Type B pancreatic cell (in vitro differentiated cells): Measurements from ENCODE around the gene SIGLEC5. TPM values are rescaled to one million over a fixed set of nuclear protein-coding genes. Genes with fewer than 3 reads are reported as not detected.

Experiments used
- DNase-seq: peaks from one replicate; pipeline ENCODE4 v3.0.0; 2021; ENCODE audit warnings: mixed read lengths; ENCODE audit not compliant: unreplicated experiment; ENCODE audit errors: extremely low spot score
- H3K27ac Mint-ChIP-seq: 2 replicates; pipeline ENCODE4 v1.8.0; 2021; ENCODE audit warnings: mild to moderate bottlenecking, mixed read lengths
- H3K27me3 Mint-ChIP-seq: 2 replicates; pipeline ENCODE4 v1.8.0; 2021; ENCODE audit warnings: mixed read lengths
- H3K36me3 Mint-ChIP-seq: 2 replicates; pipeline ENCODE4 v1.8.0; 2021; ENCODE audit warnings: mixed read lengths
- H3K4me1 Mint-ChIP-seq: one replicate; pipeline ENCODE4 v1.8.0; 2021; ENCODE audit warnings: mixed read lengths; ENCODE audit not compliant: unreplicated experiment
- H3K4me3 Mint-ChIP-seq: 2 replicates; pipeline ENCODE4 v1.8.0; 2021; ENCODE audit warnings: mild to moderate bottlenecking, mixed read lengths
- H3K9me3 Mint-ChIP-seq: 2 replicates; pipeline ENCODE4 v1.8.0; 2021; ENCODE audit warnings: mixed read lengths
- CTCF ChIP-seq: fragments of 200-600 bp; sonication (generic); conservative IDR thresholded peaks from 2 replicates; pipeline ENCODE4 v1.5.0; 2021; ENCODE audit warnings: antibody characterized with exemption, mild to moderate bottlenecking
- total RNA-seq: library from RNA; stranded (reverse); gene quantifications from 2 replicates; pipeline ENCODE4 v1.2.1, GENCODE V29; 2021; ENCODE audit warnings: low replicate concordance

The SIGLEC5 gene
- total RNA-seq, 1 donor from 2014 or later = not detected

DNA sequence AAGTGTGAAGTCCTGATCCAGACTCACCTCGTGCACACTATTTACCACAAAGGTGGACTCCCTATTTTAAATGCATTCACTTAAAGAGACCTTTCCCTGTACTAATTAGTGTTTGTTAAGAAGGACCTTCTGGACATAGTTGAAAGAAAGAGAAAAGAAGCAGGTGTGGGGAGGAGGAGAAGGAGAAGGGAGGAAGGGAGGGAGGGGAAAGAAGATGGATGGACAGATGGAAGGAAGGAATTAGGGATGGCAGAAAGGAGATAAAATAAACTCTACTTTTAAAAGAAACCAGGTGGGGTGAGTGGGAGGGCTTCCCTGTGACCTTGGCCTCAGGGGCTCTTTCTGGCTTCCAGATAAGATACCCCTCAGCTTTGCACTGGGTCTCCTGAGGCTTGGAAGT is 37.7 kb downstream of the SIGLEC5 start:
- no peak for DNase-seq
- Mint-ChIP-seq H3K4me3 (peak overlapping the region; percentile 68), H3K36me3 (peaks cover 18% of the 10 kb centered on the region), H3K27me3 (no peaks in the 10 kb centered on the region), H3K27ac (no peak overlapping the region), H3K9me3 (peaks cover 3% of the 10 kb centered on the region), H3K4me1 (peaks cover 10% of the 10 kb centered on the region)
- TF ChIP-seq CTCF = no peak

DNA sequence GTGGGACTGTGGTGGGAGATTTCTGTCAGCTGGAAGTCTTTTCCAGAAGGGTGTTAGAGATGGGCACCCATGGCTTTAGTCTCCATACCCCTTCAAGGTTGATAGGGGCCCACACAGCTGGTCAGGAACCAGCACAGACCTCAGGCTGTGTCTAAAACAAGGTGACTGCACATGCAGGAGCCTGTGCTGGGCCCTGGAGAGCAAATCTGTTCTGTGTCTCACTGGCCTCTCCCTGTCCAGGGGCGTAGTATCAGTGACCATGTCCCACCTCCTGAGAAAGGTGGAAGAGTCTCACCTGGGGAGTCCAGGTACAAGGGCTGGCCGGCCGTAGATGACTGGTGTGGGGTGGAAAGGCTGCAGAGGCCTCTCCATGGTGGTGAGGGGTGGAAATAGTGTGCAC is 39.8 kb downstream of the SIGLEC5 start:
- no peak for TF ChIP-seq CTCF
- no peak overlapping the region for H3K27ac Mint-ChIP-seq
- H3K4me3 Mint-ChIP-seq = no peak overlapping the region
- H3K4me1 Mint-ChIP-seq = peaks cover 10% of the 10 kb centered on the region
- peaks cover 13% of the 10 kb centered on the region for H3K9me3 Mint-ChIP-seq
- no peaks in the 10 kb centered on the region for H3K27me3 Mint-ChIP-seq
- H3K36me3 Mint-ChIP-seq = peaks cover 37% of the 10 kb centered on the region
- no peak for DNase-seq

- Mint-ChIP-seq H3K36me3 (peaks cover 46% of the 10 kb centered on the region), H3K27me3 (no peaks in the 10 kb centered on the region), H3K9me3 (peaks cover 18% of the 10 kb centered on the region), H3K4me1 (peaks cover 6% of the 10 kb centered on the region), H3K27ac (no peak overlapping the region), H3K4me3 (no peak overlapping the region)
- no peak for DNase-seq
- no peak for TF ChIP-seq CTCF
Observed at GRCh38 chr19:51589511-51589910, 40.7 kb downstream of the SIGLEC5 start.

- Mint-ChIP-seq H3K36me3 (peaks cover 59% of the 10 kb centered on the region), H3K27ac (no peak overlapping the region), H3K9me3 (peaks cover 22% of the 10 kb centered on the region), H3K4me3 (no peak overlapping the region), H3K27me3 (no peaks in the 10 kb centered on the region), H3K4me1 (no peaks in the 10 kb centered on the region)
- TF ChIP-seq CTCF = no peak
- DNase-seq = no peak
Observed at GRCh38 chr19:51587264-51588191, 42.7 kb downstream of the SIGLEC5 start.

DNA sequence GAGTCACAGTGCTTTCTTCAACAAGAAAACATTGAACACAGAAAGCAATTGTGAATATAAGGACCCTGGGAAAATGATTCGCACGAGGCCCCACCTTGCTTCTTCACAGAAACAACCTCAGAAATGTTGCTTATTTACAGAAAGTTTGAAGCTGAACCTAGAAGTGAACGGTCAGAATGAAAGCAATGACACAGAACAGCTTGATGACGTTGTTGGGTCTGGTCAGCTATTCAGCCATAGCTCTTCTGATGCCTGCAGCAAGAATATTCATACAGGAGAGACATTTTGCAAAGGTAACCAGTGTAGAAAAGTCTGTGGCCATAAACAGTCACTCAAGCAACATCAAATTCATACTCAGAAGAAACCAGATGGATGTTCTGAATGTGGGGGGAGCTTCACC is 43.4 kb downstream of the SIGLEC5 start:
- no peak for TF ChIP-seq CTCF
- H3K9me3 Mint-ChIP-seq = peaks cover 22% of the 10 kb centered on the region
- peaks cover 62% of the 10 kb centered on the region for H3K36me3 Mint-ChIP-seq
- H3K27me3 Mint-ChIP-seq = no peaks in the 10 kb centered on the region
- H3K4me1 Mint-ChIP-seq = no peaks in the 10 kb centered on the region
- DNase-seq = no peak
- no peak overlapping the region for H3K4me3 Mint-ChIP-seq
- no peak overlapping the region for H3K27ac Mint-ChIP-seq
